Coronary artery (tissue), 2 donors: Measurements from ENCODE around the gene MADD.

Source experiments
- DNase-seq: peaks from one replicate; pipeline ENCODE4 v3.0.0-alpha.2; 2017; ENCODE audit warnings: low spot score
- H3K27ac ChIP-seq, 2 donors: fragments of 200-600 bp; sonication (generic); one replicate each; pipeline ENCODE4 v1.5.1; 2016 to 2019
- H3K4me3 ChIP-seq: fragments of 200-600 bp; sonication (generic); 2 replicates; pipeline ENCODE4 v1.5.1; 2016; ENCODE audit warnings: mild to moderate bottlenecking, moderate library complexity
- CTCF ChIP-seq: fragments of 200-600 bp; sonication (generic); IDR thresholded peaks from one replicate; pipeline ENCODE4 v1.5.1; 2019; ENCODE audit warnings: antibody characterized with exemption

MADD gene

DNA sequence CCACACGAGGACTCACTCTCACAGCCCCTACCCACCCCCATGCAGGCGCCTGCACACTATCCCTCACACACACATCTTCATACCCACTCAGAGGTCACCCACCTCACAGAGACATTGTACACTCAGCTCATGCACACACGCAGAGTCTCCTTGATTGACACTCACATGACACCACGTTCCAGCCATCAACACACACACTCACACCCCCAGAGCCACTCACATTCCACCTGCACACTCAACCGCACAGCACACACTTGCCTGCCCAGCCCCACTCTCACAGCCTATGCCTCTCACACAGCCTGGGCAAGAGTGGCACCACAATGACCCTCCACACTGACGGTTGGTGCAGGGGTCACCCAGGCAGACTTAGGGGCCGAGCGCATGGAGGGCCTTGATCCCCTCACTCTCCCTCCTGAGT is 106.2 kb downstream of the MADD start:
- Histone ChIP-seq H3K27ac (peak overlapping the region in 1 of 2 donors; percentile 74), H3K4me3 (peak overlapping the region; percentile 62)
- DNase-seq, result no peak
- TF ChIP-seq CTCF, result no peak

DNA sequence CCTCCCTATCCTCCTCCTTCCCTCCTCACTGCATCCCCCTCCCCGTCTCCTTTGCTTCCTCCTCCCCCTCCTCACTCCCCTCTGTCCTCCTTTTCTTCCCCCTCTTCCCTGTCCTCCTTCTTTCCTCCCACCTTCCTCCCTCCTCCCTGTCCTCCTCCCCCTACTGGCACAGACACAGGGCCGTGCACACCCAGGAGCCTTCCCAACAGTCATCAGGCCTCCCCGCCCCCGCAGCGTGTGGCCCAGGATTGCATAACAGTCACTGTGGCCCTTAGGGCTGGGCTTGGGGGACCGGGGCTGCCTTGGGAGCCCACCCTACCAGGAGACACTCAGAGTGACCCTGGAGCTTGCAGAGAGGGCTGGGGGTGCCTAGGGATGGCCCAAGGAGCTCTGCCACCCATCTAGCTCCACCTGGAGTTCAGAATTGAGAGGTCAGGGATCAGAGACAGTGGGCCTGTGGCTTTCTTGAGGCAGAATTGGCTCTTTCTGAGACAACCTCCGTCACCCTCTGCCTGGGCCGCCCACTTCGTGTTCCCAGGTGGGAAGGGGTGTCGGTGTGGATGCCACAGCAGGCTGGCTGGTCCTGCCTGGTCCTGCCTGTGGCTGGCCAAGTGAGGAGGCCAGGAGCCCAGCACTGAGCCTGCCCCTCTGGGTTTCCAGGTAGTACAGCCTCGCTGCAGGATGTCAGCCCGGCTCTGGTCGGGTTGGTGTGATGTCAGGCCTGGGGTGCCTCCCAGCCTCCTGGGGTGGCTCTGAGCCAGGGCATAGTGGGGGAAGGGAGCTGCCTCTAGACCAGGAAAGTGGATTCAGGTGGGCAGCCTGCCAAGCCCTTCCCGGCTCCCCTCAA is 106.8 kb downstream of the MADD start:
- no peak for DNase-seq
- Histone ChIP-seq H3K4me3 (peak overlapping the region; percentile 62), H3K27ac (peak overlapping the region; percentile 4 to 74)
- no peak for TF ChIP-seq CTCF

- no peak for TF ChIP-seq CTCF
- Histone ChIP-seq H3K4me3 (peak overlapping the region; percentile 62), H3K27ac (peak overlapping the region; percentile 4 to 74)
- DNase-seq, result no peak
These were observed 107.7 kb downstream of the MADD start for GRCh38 chr11:47377571-47378009.

DNA sequence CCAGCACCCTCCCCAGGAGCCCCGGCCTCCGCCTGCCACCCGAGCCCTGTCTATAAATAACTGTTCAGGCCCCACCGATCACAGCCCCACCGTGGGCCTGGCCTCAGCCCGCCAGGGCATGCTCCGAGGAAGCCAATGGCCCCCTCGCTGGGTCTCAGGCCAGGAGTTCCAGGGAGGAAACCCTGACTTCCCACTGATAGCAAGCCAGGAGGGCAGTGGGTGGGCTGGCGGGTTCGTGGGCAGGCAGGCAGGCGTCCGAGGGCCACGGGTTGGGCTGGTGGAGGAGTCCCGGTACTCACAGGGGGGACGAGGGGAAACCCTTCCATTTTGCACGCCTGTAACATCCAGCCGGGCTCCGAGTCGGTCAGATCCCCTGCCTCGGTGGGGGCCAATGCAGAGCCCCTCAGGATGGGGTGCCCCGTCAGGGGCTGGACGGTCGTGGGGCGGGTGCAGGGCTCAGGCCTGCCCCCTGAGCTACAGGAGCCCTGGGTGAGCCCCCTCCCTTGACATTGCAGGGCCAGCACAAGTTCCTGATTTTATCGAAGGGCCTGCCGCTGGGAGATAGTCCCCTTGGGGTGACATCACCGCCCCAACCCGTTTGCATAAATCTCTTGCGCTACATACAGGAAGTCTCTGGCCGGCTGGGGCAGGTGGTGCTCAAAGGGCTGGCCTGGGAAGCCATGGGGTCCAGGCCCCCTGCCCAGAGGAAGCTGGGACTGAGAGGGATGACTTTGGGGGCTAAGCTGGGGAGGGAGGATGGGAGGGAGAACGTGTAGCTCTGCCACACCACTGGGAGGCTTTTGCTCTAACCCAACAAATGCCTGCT is 108.3 kb downstream of the MADD start, which contains the start of gene SPI1:
SPI1 (minus strand) TSS at position 538 of the 826 bp plus-strand sequence; CDS start at position 344, 194 bp downstream.
- Histone ChIP-seq H3K27ac (peak within 1 kb of the TSS; percentile 4 to 74), H3K4me3 (peak within 1 kb of the TSS; percentile 62)
- DNase-seq, result no peak
- TF ChIP-seq CTCF, result no peak

DNA sequence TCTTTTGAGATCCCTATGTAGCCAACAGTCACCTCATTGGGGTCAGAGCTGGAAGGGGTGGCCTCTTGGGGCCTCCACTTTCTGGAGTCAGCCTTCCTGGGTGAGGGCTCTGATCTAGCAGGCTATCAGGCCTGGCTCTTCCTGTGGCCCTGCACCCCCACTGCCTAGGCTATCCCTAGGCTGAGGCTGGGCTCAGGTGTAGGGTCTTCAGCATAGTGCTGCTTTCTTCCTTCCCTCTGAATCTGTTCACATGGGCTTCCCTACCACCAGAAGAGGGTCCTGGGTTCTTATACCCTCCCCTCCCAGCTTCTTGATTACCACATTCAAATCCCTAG is 108.9 kb downstream of the MADD start:
- peak overlapping the region in 1 of 2 donors; percentile 74 for H3K27ac ChIP-seq
- DNase-seq, result no peak
- no peak overlapping the region for H3K4me3 ChIP-seq
- TF ChIP-seq CTCF, result no peak

DNA sequence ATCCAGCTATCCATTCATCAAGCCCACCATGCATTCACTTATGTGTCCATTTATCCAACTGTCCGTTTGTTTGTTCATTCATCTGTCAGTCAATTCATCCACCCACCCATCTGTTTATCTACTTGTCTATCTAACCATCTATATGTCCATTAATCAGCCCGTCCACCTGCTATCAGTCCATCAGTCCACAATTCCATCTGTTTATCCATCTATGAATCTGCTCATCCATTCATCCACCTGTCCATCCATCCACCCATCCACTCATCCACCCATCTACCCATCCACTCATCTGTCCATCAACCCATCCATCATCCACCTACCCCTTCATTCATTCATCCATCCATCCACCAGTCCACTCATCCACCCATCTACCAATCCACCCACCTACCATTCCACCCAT is 109.4 kb downstream of the MADD start:
- TF ChIP-seq CTCF, result no peak
- Histone ChIP-seq H3K27ac (no peak overlapping the region), H3K4me3 (no peak overlapping the region)
- DNase-seq, result no peak
